NB4 (cell line): ENCODE data around the gene BORA.

Source experiments
- POLR2A ChIP-seq: IDR thresholded peaks from 2 replicates; pipeline ENCODE4 v1.6.1; 2011; ENCODE audit warnings: mild to moderate bottlenecking; ENCODE audit not compliant: insufficient read length; ENCODE audit errors: extremely low read depth
- TF ChIP-seq, protein P1 (sequence below): IDR thresholded peaks from one replicate; pipeline ENCODE4 v1.5.1; 2012; ENCODE audit warnings: low read depth, low read length
- TF ChIP-seq, protein P2 (sequence below): IDR thresholded peaks from 2 replicates; pipeline ENCODE4 v1.6.1; 2011; ENCODE audit warnings: low read depth, low read length

DNA sequence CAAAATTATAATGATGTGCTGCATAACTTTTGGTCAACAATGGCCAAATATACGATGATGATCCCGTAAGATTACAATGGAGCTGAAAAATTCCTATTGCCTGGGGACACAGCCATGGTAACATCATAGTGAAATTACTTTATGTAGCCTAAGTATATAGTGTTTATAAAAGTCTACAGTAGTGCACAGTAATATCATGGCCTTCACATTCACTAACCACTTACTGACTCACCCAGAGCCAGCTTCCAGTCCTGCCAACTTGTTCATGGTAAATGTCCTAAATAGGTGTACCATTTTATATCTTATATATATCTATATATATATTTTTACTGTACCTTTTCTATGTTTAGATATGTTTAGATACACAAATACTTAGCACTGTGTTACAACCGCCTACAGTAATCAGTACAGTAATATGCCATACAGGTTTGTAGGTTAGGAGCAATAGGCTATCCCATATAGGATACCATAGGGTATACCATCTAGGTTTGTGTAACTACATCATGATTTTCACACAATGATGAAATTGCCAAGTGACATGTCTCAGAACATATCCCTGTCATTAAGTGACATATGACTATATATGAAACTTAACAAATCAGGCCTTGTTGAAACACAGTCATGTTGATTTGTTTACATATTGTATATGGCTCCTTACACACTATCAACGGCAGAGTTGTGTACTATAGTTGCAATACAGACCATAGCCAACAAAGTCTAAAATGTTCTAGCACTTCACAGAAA is 30.2 kb downstream of the BORA start:
- TF ChIP-seq, protein P1, sequence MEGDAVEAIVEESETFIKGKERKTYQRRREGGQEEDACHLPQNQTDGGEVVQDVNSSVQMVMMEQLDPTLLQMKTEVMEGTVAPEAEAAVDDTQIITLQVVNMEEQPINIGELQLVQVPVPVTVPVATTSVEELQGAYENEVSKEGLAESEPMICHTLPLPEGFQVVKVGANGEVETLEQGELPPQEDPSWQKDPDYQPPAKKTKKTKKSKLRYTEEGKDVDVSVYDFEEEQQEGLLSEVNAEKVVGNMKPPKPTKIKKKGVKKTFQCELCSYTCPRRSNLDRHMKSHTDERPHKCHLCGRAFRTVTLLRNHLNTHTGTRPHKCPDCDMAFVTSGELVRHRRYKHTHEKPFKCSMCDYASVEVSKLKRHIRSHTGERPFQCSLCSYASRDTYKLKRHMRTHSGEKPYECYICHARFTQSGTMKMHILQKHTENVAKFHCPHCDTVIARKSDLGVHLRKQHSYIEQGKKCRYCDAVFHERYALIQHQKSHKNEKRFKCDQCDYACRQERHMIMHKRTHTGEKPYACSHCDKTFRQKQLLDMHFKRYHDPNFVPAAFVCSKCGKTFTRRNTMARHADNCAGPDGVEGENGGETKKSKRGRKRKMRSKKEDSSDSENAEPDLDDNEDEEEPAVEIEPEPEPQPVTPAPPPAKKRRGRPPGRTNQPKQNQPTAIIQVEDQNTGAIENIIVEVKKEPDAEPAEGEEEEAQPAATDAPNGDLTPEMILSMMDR: no peak
- TF ChIP-seq, protein P2, sequence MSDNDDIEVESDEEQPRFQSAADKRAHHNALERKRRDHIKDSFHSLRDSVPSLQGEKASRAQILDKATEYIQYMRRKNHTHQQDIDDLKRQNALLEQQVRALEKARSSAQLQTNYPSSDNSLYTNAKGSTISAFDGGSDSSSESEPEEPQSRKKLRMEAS: no peak
- no peak for TF ChIP-seq POLR2A
